ENCODE results near the gene PRLR.

PRLR gene

GRCh38 chr5:35060236-35060635, 170.1 kb downstream of the PRLR start:
- Histone ChIP-seq H2AFZ (ENCODE audit: low read length) (no peak overlapping the region), H3K4me3 (ENCODE audit: low read length) (no peak overlapping the region), H3K36me3 (replicated peaks; ENCODE audit: insufficient read depth, low read length) (no peaks in the 10 kb centered on the region), H3K27me3 (replicated peaks; ENCODE audit: insufficient read depth, low read length) (no peaks in the 10 kb centered on the region), H3K79me2 (ENCODE audit: low read length) (no peaks in the 10 kb centered on the region), H3F3A (ENCODE audit: insufficient read depth, low read length) (no peaks in the 10 kb centered on the region), H3K9ac (ENCODE audit: low read length) (no peak overlapping the region), H3K4me1 (ENCODE audit: low read length) (no peaks in the 10 kb centered on the region), H3K4me2 (ENCODE audit: low read depth, low read length) (no peak overlapping the region), H4K20me1 (ENCODE audit: insufficient read depth, low read length) (no peaks in the 10 kb centered on the region), H3K27ac (ENCODE audit: low read length) (no peak overlapping the region), H3K9me3 (replicated peaks; ENCODE audit: insufficient read depth, low read length) (no peaks in the 10 kb centered on the region), H3K9me2 (replicated peaks; ENCODE audit: insufficient read depth, low read length) (no peaks in the 10 kb centered on the region)
- no peak for DNase-seq
- no peak for TF ChIP-seq CTCF (IDR thresholded peaks at IDR 0.05; ENCODE audit: low read length)
- TF ChIP-seq EZH2 (optimal IDR thresholded peaks at IDR 0.05; ENCODE audit: low read depth, low read length) = no peak
- TF ChIP-seq EZH2phosphoT487 (IDR thresholded peaks at IDR 0.05; ENCODE audit: low read length) = no peak

- DNase-seq = no peak
- Histone ChIP-seq H2AFZ (ENCODE audit: low read length) (no peak overlapping the region), H3F3A (ENCODE audit: insufficient read depth, low read length) (no peaks in the 10 kb centered on the region), H3K9me3 (replicated peaks; ENCODE audit: insufficient read depth, low read length) (no peaks in the 10 kb centered on the region), H3K79me2 (ENCODE audit: low read length) (no peaks in the 10 kb centered on the region), H3K9me2 (replicated peaks; ENCODE audit: insufficient read depth, low read length) (no peaks in the 10 kb centered on the region), H4K20me1 (ENCODE audit: insufficient read depth, low read length) (no peaks in the 10 kb centered on the region), H3K9ac (ENCODE audit: low read length) (no peak overlapping the region), H3K36me3 (replicated peaks; ENCODE audit: insufficient read depth, low read length) (no peaks in the 10 kb centered on the region), H3K27ac (ENCODE audit: low read length) (no peak overlapping the region), H3K4me3 (ENCODE audit: low read length) (no peak overlapping the region), H3K4me2 (ENCODE audit: low read depth, low read length) (no peak overlapping the region), H3K27me3 (replicated peaks; ENCODE audit: insufficient read depth, low read length) (no peaks in the 10 kb centered on the region), H3K4me1 (ENCODE audit: low read length) (no peaks in the 10 kb centered on the region)
- TF ChIP-seq EZH2phosphoT487 (IDR thresholded peaks at IDR 0.05; ENCODE audit: low read length) = no peak
- TF ChIP-seq CTCF (IDR thresholded peaks at IDR 0.05; ENCODE audit: low read length) = no peak
- TF ChIP-seq EZH2 (optimal IDR thresholded peaks at IDR 0.05; ENCODE audit: low read depth, low read length) = no peak
Measured at GRCh38 chr5:35059251-35059650, 171.0 kb downstream of the PRLR start.

- Histone ChIP-seq H3K9ac (ENCODE audit: low read length) (no peak overlapping the region), H3K27me3 (replicated peaks; ENCODE audit: insufficient read depth, low read length) (no peaks in the 10 kb centered on the region), H3K27ac (ENCODE audit: low read length) (no peak overlapping the region), H3K4me1 (ENCODE audit: low read length) (no peaks in the 10 kb centered on the region), H3K9me2 (replicated peaks; ENCODE audit: insufficient read depth, low read length) (no peaks in the 10 kb centered on the region), H3K9me3 (replicated peaks; ENCODE audit: insufficient read depth, low read length) (no peaks in the 10 kb centered on the region), H3K79me2 (ENCODE audit: low read length) (no peaks in the 10 kb centered on the region), H3F3A (ENCODE audit: insufficient read depth, low read length) (no peaks in the 10 kb centered on the region), H4K20me1 (ENCODE audit: insufficient read depth, low read length) (no peaks in the 10 kb centered on the region), H3K4me3 (ENCODE audit: low read length) (no peak overlapping the region), H3K36me3 (replicated peaks; ENCODE audit: insufficient read depth, low read length) (no peaks in the 10 kb centered on the region), H3K4me2 (ENCODE audit: low read depth, low read length) (no peak overlapping the region), H2AFZ (ENCODE audit: low read length) (no peak overlapping the region)
- DNase-seq = no peak
- TF ChIP-seq EZH2phosphoT487 (IDR thresholded peaks at IDR 0.05; ENCODE audit: low read length) (no peak), CTCF (IDR thresholded peaks at IDR 0.05; ENCODE audit: low read length) (no peak), EZH2 (optimal IDR thresholded peaks at IDR 0.05; ENCODE audit: low read depth, low read length) (no peak)
Measured at GRCh38 chr5:35058374-35058788, 171.9 kb downstream of the PRLR start.

All from MM.1S (cell line).